HG03039 (cell line): ENCODE data around the gene FANCI.
"Not testable (repeated sequence)": the region's sequence is repeated elsewhere in the genome, so short reads cannot be mapped to it uniquely, and the experiment has no call there.

ENCODE experiments used
- ATAC-seq: cut with Tn5 transposase; IDR thresholded peaks from one replicate; pipeline ENCODE4 v1.9.1; 2021; ENCODE audit warnings: mild to moderate bottlenecking, moderate library complexity; ENCODE audit not compliant: unreplicated experiment

Gene FANCI

DNA sequence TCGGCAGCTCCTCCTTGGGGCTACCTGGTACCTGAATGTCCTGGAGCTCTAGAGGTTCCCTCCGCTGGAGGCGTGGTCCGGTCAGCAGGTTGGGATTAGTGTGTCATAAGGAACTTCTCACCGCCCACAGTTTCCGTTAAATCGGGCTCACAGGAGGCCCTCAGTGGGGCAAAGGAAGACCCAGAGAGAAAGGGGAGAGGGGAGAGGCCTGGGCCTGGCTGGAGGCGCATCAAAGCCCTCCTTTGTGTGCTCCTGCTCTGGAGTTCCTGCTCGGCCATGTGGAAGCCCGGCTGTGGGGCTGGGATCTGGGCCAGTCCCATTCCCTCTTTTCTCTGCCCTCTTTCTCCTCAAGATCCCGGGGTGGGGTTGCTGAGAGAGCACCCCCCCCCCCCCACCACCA, 22.2 kb upstream of the FANCI start, which contains the start of gene RLBP1:
Gene RLBP1, minus strand, starts transcription at position 37 of the 400 bp plus-strand sequence. CDS start 2,604 bp downstream, outside the sequence.
- ATAC-seq: no peak

DNA sequence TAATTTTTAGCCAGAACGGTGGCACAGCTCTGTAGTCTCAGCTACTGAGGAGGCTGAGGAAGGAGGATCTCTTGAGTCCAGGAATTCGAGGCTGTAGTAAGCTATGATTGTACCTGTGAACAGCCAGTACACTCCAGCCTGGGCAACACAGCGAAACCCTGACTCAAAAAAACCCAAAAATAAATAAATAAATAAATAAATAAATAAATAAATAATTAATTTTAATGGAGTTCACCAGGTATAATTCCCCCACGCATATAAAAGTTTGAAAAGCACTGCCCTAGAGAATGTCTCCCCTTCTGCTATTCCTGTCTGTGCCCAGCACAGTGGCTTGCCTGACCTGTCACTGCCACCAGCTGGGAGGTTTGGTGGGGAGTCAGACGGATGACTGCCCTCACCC, 18.2 kb upstream of the FANCI start:
- ATAC-seq: no peak

DNA sequence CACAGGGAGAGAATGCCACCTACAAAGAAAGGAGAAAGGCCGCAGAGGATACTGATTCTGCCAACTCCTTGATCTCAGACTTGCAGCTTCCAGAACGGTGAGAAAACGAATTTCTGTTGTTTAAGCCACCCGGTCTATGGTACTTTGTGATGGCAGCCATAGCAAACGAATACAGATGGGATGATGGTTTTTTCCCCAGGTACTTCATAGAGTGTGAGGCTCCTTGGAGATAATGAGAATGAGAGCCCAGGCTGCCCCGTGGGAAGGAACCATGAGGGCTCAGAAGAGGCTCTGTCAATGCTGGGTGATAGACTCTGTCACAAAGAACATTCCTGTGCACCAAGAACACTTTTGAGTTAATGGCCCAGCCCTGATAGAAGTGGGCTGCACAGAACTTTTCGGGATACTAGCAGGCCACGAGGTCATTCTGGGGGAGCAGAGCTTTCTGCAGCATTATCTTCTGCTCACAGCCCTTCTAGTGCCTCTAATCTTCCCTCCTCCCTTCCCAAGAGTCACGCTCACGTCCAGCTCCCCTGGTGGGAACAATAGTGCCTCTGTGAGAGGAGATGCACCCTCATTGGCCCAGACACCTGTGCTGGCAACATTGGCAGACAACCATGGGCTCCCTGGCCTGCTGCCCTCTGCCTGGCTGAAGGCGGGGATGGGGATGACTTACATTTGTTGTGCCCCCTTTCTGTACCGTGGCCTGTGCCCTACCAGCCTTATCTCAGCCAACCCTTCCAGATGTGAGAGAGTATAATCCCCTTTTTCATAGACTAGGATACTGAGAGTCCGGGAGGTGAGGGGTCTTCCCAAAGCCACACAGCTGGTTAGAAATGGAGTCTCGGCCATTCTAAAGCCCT, 17.2 kb upstream of the FANCI start:
- no peak for ATAC-seq

DNA sequence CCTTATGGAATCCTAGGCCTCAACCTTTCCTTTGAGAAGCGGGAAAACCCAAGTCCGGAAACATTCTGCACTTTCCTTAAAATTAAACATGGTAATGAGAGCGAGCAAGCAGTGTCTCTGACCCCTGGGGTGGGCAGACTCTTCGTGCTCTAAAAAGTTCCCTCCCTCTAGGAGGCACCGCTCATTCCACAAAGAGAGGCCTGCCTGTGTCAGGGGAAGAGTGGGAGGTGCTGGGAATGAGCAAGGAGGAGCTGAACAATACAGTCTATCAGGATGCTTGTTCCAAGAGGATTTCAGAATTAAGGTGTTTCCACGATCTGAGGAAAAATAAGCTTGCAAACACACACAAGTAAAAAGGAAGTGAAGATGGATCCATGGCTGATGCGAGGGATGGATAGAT, 16.4 kb upstream of the FANCI start:
- ATAC-seq: no peak

DNA sequence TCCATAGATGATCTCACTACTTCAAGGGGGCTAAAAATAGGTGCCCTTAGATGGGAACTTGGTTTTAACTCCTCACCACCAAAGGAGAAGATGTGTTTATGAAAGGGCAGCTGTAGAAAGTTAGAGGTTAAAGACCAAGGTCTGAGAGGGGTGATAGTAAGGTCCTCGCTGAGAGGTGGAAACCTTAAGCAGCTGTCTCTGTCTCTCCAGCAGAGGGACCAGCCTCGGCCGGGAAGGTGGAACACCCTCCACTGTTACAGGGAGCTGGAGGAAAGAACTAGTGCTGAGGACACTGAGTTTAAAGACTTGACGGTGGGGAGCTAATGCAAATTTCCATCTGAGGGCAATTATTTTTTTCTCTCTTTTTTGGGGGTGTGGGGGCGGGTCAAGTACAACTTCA, 13.5 kb upstream of the FANCI start:
- no peak for ATAC-seq

DNA sequence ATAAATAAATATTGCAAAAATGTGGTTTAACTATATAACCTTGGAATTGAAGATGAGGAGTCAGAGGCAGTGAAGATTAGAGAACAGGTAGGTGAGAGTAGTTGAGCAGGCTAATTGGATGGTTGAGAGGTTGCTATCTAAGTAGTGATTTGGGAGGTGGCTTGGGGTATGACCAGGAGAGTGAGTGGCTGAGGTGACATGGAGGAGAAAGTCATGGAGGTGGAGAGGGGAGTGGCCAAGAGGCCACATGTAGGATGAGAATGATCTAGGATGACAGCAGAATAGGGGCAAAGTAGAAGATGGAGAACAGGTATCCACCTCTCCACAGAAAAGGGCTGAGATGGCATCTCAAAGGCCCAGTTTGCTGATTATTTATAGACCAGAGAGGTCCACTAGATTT, 11.9 kb upstream of the FANCI start:
- no peak for ATAC-seq

DNA sequence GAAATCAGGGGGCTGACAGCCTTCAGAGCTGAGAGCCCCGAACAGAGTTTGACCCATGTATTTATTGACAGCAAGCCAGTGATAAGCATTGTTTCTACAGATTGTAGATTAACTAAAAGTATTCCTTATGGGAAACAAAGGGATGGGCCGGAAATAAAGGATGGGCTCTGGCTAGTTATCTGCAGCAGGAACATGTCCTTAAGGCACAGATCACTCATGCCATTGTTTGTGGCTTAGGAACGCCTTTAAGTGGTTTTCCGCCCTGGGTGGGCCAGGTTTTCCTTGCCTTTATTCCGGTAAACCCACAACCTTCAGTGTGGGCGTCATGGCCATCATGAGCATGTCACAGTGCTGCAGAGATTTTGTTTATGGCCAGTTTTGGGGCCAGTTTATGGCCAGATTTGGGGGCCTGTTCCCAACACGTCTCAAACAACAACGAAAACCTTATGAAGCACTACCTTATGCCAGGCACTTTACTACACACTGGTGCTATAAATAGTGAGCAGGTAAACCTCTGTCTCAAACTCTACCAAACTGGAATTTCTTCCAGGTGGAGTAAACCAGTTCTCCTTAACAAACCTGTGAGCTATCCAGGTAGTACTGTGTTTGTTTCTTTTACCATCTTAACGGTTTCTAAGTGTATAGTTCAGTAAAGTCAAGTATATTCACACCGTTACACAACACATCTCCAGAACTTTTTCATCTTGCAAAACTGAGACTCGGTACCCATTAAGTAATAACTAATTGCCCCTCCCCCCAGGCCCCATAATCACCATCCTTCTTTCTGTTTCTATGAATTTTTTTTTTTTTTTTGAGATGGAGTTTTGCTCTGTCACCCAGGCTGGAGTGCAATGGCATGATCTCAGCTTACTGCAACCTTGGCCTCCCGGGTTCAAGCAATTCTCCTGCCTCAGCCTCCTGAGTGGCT, 3.6 kb upstream of the FANCI start:
- not testable (repeated sequence) for ATAC-seq

DNA sequence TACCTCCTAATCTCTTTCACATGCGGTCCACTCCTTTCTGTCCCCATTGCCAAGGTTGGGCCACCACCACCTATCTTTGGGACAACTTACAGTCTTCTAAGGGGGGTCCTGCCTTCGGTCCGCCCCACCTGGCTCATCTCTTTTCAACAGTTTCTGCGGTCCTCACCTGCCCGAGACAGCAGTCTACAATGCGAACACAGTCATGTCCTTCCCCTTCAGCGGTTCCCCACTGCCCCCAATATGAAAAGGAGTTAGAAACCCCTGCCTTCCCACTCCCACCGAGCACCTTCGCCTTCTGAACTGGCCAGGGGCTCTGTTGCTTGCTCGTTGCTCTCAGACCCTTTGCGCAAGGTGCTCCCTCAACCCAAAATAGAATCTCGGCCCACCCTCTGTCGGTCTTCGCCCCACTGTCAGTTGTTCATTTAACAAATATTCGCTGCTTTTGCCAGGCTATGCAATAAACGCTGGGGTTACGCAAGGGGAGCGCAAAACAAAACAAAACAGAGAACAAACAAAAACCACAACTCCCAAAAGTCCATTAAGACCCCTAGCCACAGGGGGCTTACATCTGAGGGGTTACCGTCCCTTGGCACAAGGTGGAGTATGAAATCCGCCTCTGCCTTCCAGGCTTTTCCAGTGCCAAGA, 611 bp upstream of the FANCI start:
- no peak for ATAC-seq

DNA sequence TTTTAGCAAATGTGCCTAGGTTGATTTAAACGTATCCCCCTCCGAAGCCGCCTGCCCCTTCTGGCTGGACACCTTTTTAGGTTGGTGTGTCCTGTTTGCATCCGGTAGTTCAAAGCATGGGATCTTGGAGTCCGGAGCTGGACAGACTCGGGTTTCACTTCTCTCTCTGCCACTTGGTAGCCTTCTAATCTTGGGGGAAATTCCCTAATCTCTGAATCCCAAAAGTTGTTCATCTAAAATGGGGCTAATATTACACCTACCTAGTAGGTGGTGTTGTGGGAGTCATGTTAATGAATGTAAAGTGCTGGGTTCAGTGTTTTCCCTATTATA, 760 bp downstream of the FANCI start:
- no peak for ATAC-seq

DNA sequence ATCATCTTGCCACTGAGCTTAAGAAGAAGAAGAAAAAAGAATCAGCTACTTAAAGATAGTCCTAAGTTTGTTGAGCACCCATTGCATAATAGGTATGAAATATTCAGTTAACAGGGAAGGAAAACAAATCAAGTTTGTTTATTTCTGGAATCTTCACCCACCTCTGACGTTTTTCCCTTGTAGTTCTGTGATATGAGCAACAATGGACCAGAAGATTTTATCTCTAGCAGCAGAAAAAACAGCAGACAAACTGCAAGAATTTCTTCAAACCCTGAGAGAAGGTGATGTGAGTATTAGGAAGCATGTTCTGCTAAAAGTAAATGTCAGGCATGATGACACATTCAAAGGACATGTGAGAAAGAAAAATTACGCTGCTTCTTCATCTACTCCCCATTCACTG, 3.7 kb downstream of the FANCI start:
- ATAC-seq: no peak

DNA sequence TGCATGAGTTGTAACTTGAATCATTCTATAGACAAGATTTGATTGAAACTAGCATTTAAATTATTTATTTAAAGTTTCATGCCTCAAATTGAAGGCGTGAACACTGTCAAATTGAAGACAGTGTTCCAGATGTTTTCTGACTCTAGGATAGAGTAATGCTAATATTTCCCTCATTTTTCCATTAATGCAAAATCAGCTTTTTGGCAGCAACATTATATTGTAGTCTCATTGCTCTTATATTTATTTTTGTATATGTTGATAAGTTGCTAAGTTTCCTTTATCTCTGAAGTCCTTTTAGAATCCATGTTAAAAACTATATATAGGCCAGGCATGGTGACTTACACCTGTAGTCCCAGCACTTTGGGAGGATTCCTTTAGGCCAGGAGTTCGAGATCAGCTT, 4.8 kb downstream of the FANCI start:
- no peak for ATAC-seq

DNA sequence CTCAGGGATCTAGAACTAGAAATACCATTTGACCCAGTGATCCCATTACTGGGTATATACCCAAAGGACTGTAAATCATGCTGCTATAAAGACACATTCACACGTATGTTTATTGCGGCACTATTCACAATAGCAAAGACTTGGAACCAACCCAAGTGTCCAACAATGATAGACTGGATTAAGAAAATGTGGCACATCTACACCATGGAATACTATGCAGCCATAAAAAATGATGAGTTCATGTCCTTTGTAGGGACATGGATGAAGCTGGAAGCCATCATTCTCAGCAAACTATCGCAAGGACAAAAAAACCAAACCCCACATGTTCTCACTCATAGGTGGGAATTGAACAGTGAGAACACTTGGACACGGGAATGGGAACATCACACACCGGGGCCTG, 6.4 kb downstream of the FANCI start:
- not testable (repeated sequence) for ATAC-seq

DNA sequence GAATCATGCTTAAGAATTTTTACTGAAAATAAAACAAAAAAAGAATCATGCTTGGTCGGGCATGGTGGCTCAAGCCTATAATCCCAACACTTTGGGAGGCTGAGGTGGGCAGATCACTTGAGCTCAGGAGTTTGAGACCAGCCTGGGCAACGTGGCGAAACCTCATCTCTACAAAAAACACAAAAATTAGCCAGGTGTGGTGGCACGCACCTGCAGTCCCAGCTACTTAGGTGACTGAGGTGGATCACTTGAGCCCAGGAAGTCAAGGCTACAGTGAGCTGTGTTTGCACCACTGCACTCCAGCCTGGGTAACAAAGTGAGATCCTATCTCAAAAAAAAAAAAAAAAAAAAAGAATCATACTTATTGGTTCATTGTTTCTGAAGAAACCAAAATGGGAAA, 33.5 kb downstream of the FANCI start:
- not testable (repeated sequence) for ATAC-seq

DNA sequence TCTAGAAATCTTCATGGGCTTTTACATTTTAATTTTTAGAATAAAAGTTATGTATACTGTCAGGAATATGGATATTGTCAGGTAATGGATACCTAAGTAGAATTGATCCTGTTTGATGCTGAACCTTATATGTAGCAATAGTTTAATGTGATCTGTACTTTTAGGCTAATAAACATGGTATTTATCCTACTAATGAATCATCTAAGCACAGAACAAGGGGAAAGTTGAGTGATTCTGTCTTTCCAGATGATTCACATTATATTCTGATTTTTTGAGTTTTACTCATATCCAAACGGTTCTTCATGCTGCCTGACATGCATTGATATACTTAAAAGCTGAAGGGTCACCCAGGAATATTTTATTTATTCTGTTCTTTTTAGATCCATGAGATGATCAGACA, 34.5 kb downstream of the FANCI start:
- ATAC-seq: no peak

DNA sequence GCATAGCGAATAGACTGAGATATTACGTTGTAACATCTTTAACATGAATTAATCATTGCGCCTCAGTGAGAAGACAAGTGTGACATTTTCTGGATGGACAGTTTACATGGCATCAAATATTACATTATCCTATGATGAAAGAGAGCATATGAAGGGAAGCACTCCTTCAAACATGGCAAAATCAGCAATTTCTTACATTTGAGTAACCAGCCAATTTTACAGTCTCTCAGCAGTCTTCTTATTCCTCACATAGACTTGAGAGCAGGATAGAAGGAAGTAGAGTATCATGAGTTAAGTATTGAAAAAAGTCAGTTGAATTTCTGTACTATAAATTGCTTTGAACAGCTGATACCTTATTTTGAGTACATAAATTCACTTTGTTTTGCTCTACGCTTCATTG, 38.9 kb downstream of the FANCI start:
- ATAC-seq: no peak

DNA sequence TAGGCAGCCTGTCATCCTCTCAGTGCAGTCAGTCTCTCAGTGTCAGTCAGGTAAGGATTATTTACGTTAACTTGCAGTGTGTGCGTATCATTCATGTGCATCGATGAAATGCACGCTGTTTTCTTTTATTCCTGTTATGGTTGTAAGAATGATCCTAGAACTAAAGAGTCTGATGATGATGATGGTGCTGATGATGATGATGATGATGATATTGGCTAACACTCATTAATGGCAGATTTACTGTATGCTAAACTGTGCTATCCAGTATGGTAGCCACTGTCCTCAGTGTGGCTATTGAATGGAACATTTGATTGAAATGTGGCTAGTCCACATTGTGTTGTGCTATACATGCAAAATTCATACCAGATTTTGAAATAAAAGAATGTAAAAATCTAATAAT, 39.4 kb downstream of the FANCI start:
- ATAC-seq: no peak

DNA sequence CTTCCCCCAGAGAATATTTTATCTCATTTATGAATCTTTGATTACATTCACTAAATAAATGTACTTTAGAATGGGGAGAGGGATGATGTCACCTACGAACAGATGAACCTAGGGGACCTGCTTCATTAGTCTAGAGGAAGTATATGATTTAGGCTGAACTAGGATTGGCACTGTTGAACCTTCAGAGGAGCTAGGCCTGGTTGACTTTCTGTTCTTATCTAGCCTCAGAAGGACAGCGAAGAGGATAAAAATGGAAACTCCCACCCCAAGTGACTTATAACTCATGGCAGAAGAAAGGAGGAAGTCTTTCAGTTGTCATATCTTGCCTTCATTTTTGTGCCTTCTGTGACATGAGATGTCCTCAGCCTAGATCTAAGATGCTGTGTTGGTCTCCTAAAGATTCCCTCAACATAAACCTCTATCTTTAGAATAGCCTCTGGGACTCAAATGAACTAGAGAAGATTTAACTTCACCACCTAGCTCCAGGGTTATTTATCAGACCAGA, 48.2 kb downstream of the FANCI start:
- no peak for ATAC-seq

DNA sequence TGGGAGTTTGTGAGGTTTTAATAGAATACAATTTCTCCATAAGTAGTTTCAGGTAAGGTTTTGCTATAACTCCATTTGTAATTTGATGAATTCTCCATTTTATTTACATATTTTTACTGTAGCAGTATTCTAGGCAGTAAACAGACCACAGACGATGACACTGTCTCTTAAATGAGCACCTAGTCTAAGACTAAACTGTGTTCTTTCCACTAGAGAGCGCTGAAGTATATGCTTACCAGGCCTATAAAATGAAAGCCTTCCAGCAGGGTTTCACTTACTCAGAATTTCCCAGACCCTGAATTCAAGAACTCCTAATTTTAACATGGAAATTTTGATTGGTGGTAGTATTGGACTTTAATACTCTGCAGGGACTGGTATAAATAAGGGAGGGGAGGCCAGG, 49.2 kb downstream of the FANCI start:
- no peak for ATAC-seq

DNA sequence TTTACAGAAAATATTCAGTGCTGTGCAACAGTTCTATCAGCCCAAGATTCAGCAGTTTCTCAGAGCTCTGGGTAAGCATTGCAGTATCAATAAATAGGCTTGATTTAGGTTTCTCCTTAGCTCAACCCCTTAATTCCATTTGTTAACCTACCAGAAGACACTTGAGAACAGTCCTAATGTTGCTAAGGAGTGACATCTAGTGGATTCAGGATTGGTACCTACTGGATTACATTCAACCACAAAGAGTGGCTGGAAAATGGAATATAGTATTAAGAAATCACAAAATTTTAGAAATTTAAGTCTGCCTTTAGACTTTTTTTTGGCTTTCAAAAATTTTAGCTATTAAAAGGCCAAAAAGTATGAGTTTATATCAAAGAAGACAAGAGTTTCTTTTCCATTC, 56.1 kb downstream of the FANCI start:
- ATAC-seq: no peak

DNA sequence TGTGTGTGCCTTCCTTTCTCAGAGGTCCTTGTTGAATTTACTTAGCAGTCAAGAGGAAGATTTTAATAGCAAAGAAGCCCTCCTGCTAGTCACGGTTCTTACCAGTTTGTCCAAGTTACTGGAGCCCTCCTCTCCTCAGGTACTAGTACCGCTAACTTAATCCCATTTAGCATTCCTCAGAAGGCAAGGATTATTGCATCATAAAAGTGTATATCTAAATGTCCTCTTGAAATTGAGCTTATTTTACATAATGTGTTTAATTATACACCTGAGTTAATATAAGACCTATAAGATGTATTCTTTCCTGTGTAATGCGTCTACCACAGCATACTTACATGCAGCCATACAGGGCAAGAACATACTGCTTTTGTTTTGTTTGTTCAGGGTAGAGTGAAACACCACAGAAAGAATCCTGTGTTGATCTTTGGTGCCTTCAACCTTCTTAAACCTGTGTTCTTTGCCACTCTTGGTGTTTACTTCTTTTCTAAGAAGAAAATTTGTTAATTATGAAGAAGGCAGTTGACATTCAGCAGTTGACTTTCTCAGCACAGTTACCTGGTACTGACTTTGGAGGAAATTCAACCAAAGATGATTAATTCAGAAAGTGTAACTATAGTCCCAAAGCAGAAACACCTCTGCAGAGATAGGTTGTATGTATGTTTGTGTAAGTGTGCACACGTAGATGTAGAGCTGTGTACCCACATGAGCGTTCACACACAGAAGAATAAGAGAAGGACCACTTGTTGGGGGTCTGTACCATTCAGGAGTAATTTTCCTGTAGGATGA, 57.7 kb downstream of the FANCI start:
- no peak for ATAC-seq

DNA sequence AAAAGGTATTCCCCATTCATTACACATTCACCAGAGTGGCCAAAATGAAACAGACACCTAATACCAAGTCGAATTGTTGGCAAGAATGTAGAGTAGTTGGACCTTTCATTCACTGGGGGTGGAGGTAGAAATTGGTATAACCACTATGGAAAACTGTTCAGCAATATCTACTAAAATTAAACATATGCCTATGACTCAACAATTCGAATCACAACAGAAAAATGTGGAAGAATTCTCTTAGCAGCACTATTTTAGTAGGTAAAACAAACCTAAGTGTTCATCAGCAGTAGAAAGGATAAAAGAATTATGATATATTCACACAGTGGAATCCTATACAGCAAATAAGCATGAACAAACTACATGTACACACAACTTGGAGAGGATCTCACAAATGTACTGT, 60.2 kb downstream of the FANCI start:
- ATAC-seq: no peak
